MM.1S (cell line): ENCODE measurements around the gene JDP2.

Experiments
- DNase-seq: peaks from one replicate; pipeline ENCODE4 v3.0.0-alpha.2; 2015
- H2AFZ ChIP-seq: fragments of 300-600 bp; sonication (generic); 2 replicates; pipeline ENCODE4 v1.6.0; 2016; ENCODE audit warnings: antibody characterized with exemption, low read length
- H3F3A ChIP-seq: fragments of 300-600 bp; sonication (generic); 2 replicates; pipeline ENCODE4 v1.6.1; 2016; ENCODE audit warnings: mild to moderate bottlenecking, antibody characterized with exemption, low read length, moderate library complexity, mixed read lengths; ENCODE audit not compliant: insufficient read depth
- H3K27ac ChIP-seq: fragments of 300-600 bp; sonication (generic); 2 replicates; pipeline ENCODE4 v1.5.1; 2016; ENCODE audit warnings: mild to moderate bottlenecking, low read length
- H3K27me3 ChIP-seq: fragments of 300-600 bp; sonication (generic); replicated peaks from 2 replicates; pipeline ENCODE4 v1.6.0; 2016; ENCODE audit warnings: low read length; ENCODE audit not compliant: insufficient read depth
- H3K36me3 ChIP-seq: fragments of 300-600 bp; sonication (generic); replicated peaks from 2 replicates; pipeline ENCODE4 v1.6.1; 2016; ENCODE audit warnings: mild to moderate bottlenecking, low read length, mixed read lengths; ENCODE audit not compliant: insufficient read depth
- H3K4me1 ChIP-seq: fragments of 300-600 bp; sonication (generic); 2 replicates; pipeline ENCODE4 v1.6.1; 2016; ENCODE audit warnings: low read length, mixed read lengths
- H3K4me2 ChIP-seq: fragments of 300-600 bp; sonication (generic); 2 replicates; pipeline ENCODE4 v1.6.0; 2016; ENCODE audit warnings: low read depth, low read length
- H3K4me3 ChIP-seq: fragments of 300-600 bp; sonication (generic); 2 replicates; pipeline ENCODE4 v1.5.1; 2016; ENCODE audit warnings: low read length, mixed read lengths
- H3K79me2 ChIP-seq: fragments of 300-600 bp; sonication (generic); 2 replicates; pipeline ENCODE4 v1.6.1; 2016; ENCODE audit warnings: mixed run types, low read length, mixed read lengths
- H3K9ac ChIP-seq: fragments of 300-600 bp; sonication (generic); 2 replicates; pipeline ENCODE4 v1.6.1; 2016; ENCODE audit warnings: low read length, mixed read lengths
- H3K9me2 ChIP-seq: fragments of 300-600 bp; sonication (generic); replicated peaks from 2 replicates; pipeline ENCODE4 v1.6.1; 2016; ENCODE audit warnings: mild to moderate bottlenecking, low read length, mixed read lengths; ENCODE audit not compliant: insufficient read depth
- H3K9me3 ChIP-seq: fragments of 300-600 bp; sonication (generic); replicated peaks from 2 replicates; pipeline ENCODE4 v1.6.1; 2016; ENCODE audit warnings: mild to moderate bottlenecking, low read length, mixed read lengths; ENCODE audit not compliant: insufficient read depth
- H4K20me1 ChIP-seq: fragments of 300-600 bp; sonication (generic); 2 replicates; pipeline ENCODE4 v1.6.1; 2016; ENCODE audit warnings: mild to moderate bottlenecking, low read length, moderate library complexity, mixed read lengths; ENCODE audit not compliant: insufficient read depth
- EZH2 ChIP-seq: fragments of 300-600 bp; sonication (generic); optimal IDR thresholded peaks from 2 replicates; pipeline ENCODE3; 2017; ENCODE audit warnings: low read depth, mild to moderate bottlenecking, antibody characterized with exemption, low read length, mixed read lengths
- EZH2phosphoT487 ChIP-seq: fragments of 300-600 bp; sonication (generic); IDR thresholded peaks from 2 replicates; pipeline ENCODE4 v1.6.1; 2018; ENCODE audit warnings: antibody characterized with exemption, low read length
- TF ChIP-seq, protein P1 (sequence below): fragments of 300-600 bp; sonication (generic); IDR thresholded peaks from 2 replicates; pipeline ENCODE4 v1.5.1; 2016; ENCODE audit warnings: antibody characterized with exemption, low read length, mixed read lengths

Gene JDP2

DNA sequence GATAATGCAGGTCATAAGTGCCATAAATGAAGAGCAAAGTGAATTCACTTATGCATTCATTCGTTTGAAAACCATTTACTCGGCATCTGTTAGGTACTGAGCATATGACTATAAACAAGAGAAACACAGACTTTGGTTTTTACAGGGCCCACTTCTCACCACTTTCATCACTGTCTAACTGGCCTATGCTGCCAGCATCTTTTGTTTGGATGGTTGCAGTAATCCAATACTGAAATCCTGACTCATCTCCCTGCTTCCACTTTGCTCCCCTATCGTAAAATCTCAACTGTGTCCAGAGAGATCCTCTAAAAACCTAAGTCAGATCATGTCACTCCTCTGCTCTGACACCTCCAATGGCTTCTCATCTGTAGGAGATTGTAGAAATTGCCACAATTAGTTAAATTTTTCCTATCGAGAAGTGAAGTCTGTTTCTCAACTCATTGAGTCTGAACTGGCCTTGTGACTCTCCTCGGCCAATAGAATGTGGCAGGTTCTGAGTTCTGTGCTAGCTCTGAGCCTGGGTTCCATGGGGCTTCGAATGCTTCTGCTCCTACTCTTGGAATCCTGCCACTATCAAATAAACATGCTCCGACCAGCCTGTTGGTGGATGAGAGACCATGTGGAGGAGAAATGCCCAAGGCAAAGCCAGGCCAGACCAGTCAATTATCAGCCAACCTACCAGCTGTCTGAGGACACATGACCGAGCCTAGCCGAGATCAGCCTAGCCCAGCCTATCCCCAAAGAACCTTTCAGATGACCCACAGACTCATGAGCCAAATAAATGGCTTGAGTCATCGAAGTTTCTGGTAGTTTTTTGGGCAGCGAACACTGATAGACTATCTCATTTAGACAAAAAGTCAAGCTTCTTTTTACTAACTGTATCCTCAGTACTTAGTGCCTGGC, 92.3 kb downstream of the JDP2 start:
- TF ChIP-seq EZH2: no peak
- TF ChIP-seq EZH2phosphoT487: no peak
- TF ChIP-seq, protein P1, sequence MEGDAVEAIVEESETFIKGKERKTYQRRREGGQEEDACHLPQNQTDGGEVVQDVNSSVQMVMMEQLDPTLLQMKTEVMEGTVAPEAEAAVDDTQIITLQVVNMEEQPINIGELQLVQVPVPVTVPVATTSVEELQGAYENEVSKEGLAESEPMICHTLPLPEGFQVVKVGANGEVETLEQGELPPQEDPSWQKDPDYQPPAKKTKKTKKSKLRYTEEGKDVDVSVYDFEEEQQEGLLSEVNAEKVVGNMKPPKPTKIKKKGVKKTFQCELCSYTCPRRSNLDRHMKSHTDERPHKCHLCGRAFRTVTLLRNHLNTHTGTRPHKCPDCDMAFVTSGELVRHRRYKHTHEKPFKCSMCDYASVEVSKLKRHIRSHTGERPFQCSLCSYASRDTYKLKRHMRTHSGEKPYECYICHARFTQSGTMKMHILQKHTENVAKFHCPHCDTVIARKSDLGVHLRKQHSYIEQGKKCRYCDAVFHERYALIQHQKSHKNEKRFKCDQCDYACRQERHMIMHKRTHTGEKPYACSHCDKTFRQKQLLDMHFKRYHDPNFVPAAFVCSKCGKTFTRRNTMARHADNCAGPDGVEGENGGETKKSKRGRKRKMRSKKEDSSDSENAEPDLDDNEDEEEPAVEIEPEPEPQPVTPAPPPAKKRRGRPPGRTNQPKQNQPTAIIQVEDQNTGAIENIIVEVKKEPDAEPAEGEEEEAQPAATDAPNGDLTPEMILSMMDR: no peak
- no peaks in the 10 kb centered on the region for H4K20me1 ChIP-seq
- peaks cover 4% of the 10 kb centered on the region; the same call in 1 of the 2 replicates for H3F3A ChIP-seq
- H3K27ac ChIP-seq: no peak overlapping the region
- H3K4me1 ChIP-seq: peaks cover 8% of the 10 kb centered on the region
- no peak overlapping the region for H2AFZ ChIP-seq
- no peaks in the 10 kb centered on the region for H3K9me3 ChIP-seq
- no peaks in the 10 kb centered on the region for H3K9me2 ChIP-seq
- H3K27me3 ChIP-seq: no peaks in the 10 kb centered on the region
- H3K4me2 ChIP-seq: no peak overlapping the region
- no peaks in the 10 kb centered on the region for H3K36me3 ChIP-seq
- no peak overlapping the region for H3K4me3 ChIP-seq
- no peaks in the 10 kb centered on the region for H3K79me2 ChIP-seq
- H3K9ac ChIP-seq: no peak overlapping the region
- no peak for DNase-seq

DNA sequence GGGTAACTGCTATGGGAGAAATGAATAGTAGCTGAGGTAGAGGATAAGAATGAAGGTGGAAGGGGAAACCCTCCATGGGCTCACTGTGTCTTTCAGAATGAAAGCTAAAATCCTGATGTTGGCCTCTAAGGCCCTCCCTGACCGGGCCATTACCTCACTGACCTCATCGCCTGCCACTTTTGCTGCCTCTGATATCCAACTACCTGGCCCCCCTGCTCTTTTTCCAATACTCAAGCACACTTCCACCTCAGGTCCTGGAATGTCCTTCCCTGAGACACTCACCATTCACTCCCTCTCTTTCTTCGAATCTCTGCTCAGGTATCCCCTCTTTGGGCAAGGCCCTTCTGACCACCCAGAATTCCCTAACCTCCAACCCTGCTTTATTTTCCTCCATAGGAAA, 93.0 kb downstream of the JDP2 start:
- Histone ChIP-seq H3K36me3 (no peaks in the 10 kb centered on the region), H4K20me1 (no peaks in the 10 kb centered on the region), H3K79me2 (no peaks in the 10 kb centered on the region), H3K4me3 (no peak overlapping the region), H3K9ac (no peak overlapping the region), H3K9me3 (no peaks in the 10 kb centered on the region), H3K27ac (no peak overlapping the region), H3K4me2 (no peak overlapping the region), H3K4me1 (peaks cover 8% of the 10 kb centered on the region), H3K9me2 (no peaks in the 10 kb centered on the region), H2AFZ (no peak overlapping the region), H3K27me3 (no peaks in the 10 kb centered on the region), H3F3A (peaks cover 4% of the 10 kb centered on the region; the same call in 1 of the 2 replicates)
- DNase-seq: no peak
- TF ChIP-seq, protein P1: no peak
- TF ChIP-seq EZH2phosphoT487 (no peak), EZH2 (no peak)

DNA sequence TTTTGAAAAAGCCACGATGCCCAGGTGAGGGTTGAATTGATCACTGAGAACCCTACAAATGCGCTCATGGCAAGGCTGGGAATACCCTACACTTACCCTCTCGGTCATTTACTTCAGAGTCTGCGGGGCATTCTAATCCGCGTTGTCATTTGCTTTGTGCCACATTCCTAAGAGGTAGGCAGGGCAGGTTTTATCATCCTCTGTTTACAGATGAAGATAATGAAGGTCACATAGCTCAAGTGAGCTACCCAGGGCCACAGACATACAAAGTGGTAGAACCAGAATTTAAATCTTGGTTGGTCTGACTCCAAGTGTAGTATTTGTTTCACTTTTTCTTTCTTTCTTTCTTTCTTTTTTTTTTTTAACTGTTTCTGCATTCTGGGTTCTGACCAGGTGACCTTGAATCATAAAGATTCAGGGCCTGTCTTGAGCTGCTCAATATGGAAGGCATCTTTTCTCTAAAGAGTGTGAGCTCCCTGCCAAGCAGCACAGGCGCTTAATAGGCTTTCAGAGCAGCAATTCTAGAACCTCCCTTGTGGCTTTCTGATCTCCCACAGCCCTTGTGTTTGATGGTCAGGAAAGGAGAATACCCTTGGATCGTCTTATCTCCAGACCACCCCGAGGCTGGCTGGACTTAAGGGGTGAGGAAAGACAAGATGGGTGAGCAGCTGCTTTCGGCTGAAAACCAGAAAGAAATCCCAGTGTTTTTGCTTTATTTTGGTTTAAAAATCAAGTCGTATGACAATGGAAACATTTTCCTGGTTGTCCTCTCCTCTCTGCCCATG, 93.8 kb downstream of the JDP2 start:
- Histone ChIP-seq H3K4me1 (peaks cover 8% of the 10 kb centered on the region), H3K9me3 (no peaks in the 10 kb centered on the region), H3F3A (peaks cover 4% of the 10 kb centered on the region; the same call in 1 of the 2 replicates), H3K27ac (peak overlapping the region; percentile 58), H3K36me3 (no peaks in the 10 kb centered on the region), H4K20me1 (no peaks in the 10 kb centered on the region), H3K9ac (peak overlapping the region; percentile 64; the same call in 1 of the 2 replicates), H3K4me2 (peak overlapping the region; percentile 77; the same call in 1 of the 2 replicates), H2AFZ (peak overlapping the region; percentile 81), H3K27me3 (no peaks in the 10 kb centered on the region), H3K79me2 (no peaks in the 10 kb centered on the region), H3K9me2 (no peaks in the 10 kb centered on the region), H3K4me3 (peak overlapping the region; percentile 74)
- DNase-seq: peak; percentile 6
- TF ChIP-seq EZH2: no peak
- no peak for TF ChIP-seq EZH2phosphoT487
- TF ChIP-seq, protein P1: no peak
